ENCODE data around the gene FEZ2.

The FEZ2 gene

GRCh38 chr2:36586672-36587071 lies 11.3 kb downstream of the FEZ2 start:
- DNase-seq, result no peak

GRCh38 chr2:36584148-36584794 lies 13.7 kb downstream of the FEZ2 start:
- DNase-seq, result no peak

GRCh38 chr2:36582951-36583350 lies 15.0 kb downstream of the FEZ2 start:
- DNase-seq, result no peak

DNA sequence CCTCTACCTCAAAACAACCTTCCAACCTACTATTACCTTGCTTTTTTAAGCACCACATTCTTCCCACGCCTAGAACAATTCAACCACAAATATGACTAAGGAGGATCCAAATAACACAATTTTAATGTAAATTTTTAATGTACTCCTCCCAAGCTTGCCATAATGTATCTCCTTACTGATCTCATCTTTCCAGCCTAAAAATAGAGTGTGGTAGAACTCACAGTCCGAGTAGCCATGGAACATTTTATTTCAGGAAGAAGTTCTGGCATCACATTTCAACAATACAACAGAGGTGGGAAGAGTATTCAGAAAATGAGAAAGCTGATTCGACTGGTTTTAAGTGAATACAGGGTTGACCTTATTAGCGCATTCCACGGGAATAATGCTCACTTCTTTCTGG lies 15.4 kb downstream of the FEZ2 start:
- DNase-seq, result no peak

DNA sequence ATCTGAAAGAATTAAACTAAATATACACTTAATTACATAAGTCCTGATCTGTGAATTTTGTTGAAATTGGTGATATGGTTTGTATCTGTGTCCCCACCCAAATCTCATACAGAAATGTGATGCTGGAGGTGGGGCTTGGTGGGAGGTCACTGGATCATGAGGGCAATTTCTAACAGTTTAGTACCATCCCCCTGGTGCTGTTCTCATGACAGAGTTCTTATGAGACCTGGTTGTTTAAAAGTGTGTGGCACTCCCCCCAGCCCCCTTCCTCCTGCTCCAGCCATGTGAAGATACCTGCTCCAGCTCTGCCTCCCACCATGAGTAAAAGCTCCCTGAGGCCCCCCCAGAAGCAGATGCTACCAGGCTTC lies 18.7 kb downstream of the FEZ2 start:
- DNase-seq, result no peak

DNA sequence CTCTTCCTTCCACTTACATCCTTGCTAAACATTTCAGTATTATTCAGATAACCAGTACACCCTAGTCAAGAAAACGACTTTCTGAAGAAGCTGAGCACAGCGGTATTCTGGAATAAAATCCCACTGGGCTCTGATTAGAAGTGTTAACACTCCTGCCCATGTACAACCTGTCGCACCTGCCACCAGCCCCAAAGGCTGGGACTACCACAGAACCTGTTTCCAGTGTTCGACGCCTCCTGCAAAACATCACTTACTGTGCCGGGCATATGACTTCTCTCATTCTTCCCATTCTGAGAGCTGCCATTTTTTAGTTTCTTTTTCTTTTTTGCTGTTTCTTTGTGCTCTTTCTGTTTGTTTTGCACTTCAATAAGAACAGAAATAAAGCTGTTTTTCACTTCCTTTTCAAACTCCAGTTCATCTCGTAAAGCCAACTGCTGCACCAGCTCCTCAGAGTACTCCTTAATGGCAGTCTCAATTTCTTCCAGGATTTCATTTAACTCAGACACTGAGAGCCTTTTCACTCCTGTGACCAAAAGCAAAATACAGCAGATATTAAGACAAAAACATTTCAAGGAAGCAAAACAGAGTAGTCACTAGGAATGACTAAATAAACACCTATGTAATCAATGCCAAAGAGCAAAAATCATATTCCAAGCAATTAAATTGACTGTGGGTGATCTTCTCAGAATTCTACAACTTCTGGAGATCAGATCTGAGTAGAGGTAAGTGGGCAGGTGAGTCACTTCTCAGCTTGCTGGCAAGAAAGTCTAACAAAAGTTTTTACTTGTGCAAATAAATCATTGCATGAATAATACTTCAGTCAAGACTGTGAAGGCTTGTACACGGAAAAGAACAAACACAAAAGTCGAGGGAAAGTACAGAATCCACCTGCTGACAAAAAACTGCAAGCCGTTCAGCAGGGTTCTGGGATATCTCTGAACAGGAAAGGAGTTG lies 19.3 kb downstream of the FEZ2 start:
- no peak for DNase-seq

DNA sequence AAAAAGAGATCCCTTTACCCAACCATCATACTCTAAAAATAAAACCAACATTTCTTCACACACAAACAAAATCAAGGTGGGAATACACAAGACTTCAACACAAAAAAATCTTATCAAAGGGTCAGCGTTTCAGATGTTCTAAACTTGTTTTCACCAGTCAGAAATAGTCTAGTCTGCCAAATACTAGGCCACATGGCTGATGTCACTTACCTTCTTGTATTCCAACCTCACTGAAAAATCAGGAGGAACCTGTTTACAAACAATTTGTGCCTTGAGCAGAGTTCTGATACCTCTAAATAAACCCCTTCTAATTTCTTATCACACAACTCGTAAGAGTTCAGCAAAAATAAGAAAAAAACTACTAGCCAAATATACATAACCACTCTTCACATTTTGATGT lies 20.1 kb downstream of the FEZ2 start:
- no peak for DNase-seq

- DNase-seq, result no peak
Observed at GRCh38 chr2:36574560-36574959, 23.4 kb downstream of the FEZ2 start.

- no peak for DNase-seq
Observed at GRCh38 chr2:36573165-36573564, 24.8 kb downstream of the FEZ2 start.

DNA sequence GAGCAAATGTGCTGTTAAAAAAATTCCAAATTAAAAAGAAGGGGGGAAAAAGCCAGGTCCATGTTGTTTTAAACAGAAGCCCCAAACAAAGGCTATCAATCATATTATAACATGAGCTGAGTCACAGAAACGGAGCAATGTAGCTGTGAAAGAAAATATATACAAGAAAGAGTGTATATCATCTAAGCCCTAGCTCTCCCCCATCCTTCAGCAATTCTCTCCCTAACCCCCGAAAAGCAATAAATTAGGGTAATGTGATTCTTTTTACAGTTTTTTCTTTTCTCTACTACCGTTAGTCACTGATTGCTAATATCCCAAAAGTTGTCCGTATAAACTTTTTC lies 25.3 kb downstream of the FEZ2 start:
- DNase-seq, result no peak

- no peak for DNase-seq
Observed at GRCh38 chr2:36572054-36572718, 25.8 kb downstream of the FEZ2 start.

DNA sequence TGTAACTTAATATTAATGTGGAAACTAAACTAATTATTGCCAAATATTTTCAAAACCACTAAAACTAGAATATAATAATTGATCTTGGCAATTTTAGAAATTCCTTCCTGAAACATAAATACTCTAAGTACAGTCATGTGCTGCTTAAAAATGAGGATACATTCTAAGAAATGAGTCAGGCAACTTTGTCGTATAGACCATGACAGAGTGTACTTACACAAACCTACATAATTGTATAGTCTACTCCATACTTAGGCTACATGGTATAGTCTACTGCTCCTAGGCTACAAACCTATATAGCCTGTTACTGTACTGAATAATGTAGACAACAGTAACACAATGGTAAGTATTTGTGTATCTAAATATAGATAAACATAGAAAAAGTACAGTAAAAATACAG lies 27.6 kb downstream of the FEZ2 start:
- DNase-seq, result peak; percentile 69

GRCh38 chr2:36569267-36569856 lies 28.6 kb downstream of the FEZ2 start:
- no peak for DNase-seq

GRCh38 chr2:36568516-36569246 lies 29.3 kb downstream of the FEZ2 start:
- peak; percentile 83 for DNase-seq

GRCh38 chr2:36567711-36568408 lies 30.1 kb downstream of the FEZ2 start:
- no peak for DNase-seq

GRCh38 chr2:36566887-36567286 lies 31.1 kb downstream of the FEZ2 start:
- no peak for DNase-seq

DNA sequence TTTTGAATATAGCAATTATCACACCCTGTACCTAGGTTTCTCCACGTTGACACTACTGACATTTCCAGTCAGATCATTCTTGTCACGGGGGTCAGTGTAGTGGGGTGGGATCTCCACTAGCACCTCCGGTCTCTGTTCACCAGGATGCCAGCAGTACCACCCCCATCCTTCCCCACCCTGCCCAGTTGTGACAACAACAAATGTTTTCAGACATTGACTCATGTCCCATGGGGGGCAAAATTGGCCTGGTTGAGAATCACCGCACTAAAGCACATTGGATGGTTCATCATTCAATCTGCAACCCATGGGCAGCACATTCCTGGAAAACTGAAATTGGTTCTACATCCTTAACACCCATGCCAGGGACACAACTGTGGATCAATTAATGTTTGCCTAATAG lies 32.3 kb downstream of the FEZ2 start:
- DNase-seq, result peak; percentile 56

DNA sequence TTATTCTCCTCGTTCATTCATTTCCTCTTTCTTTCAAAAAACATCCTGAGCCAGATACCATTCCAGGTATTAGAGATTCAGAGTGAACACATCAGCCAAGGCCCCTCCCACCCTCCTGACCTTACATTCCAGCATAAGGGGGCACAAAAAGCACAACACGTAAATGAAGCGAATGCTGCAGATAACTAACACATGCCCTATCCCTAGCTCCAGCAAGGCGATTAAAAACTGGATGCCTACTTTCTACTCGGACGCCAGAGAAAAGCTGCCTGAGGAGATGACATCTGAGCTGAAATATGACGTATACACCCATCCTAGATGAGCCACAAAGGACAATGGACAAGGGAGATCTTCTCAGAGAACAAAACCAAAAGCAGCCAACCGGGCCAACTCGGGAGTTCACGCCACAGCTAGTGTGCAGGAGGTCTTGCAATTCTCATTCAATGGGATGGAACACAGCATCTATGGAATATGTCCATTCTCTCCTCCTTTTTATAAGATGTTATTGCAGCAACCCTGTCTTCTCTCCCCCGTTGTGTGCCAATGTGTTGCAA lies 33.5 kb downstream of the FEZ2 start:
- DNase-seq, result no peak

DNA sequence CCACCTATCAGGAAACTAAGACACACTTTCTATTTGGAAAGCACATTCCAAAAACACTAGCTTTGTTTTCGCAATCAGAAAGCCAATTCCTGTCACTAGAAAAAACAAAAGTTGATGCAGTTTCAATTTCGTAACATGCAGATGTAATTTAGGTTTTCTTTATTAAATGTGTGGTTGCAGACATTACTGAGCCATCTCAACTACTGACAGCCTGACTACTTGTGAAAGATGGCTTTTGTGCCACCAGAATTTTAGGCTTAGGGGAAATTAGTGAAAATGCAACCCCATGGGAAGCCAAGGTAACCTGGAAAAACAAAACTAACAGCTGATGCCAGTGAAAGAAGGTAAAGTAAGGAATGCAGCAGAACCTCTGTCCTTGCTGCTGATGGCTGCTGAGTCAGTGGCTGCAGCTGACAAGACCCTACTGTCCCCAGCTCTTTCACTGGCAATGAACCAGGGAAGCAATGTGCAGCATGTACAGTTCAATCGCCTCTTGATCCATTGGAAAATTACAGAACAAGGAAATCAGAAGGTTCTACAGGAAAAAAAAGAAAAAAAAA lies 34.9 kb downstream of the FEZ2 start:
- no peak for DNase-seq

- peak; percentile 79 for DNase-seq
Observed at GRCh38 chr2:36562240-36562639, 35.7 kb downstream of the FEZ2 start.

GRCh38 chr2:36561237-36561944 lies 36.6 kb downstream of the FEZ2 start:
- DNase-seq, result peak; percentile 98

Measured in fibroblast of skin of back (primary cell).